ENCODE results near the gene GALNT2. TPM values are rescaled to one million over a fixed set of nuclear protein-coding genes. Genes with fewer than 3 reads are reported as not detected.
A peak's percentile ranks its signal among the peaks of the same experiment; 100 is the strongest.

Gene GALNT2
- polyA plus RNA-seq (ENCODE audit: insufficient read length): 50.1 TPM
- long read RNA-seq, donor 1, full-length matches to known transcripts: 22 of 32 reads
- long read RNA-seq, donor 1, partial matches to known transcripts: 10 of 32 reads
- long read RNA-seq, donor 1, other reads (novel, unspliced or antisense): 0 of 32 reads
- long read RNA-seq, donor 2, full-length matches to known transcripts: 23 of 64 reads
- long read RNA-seq, donor 2, partial matches to known transcripts: 41 of 64 reads
- long read RNA-seq, donor 2, other reads (novel, unspliced or antisense): 0 of 64 reads
- long read RNA-seq, donor 3, full-length matches to known transcripts: 17 of 23 reads
- long read RNA-seq, donor 3, partial matches to known transcripts: 6 of 23 reads
- long read RNA-seq, donor 3, other reads (novel, unspliced or antisense): 0 of 23 reads
- long read RNA-seq, donor 4: 0 reads
- long read RNA-seq, donor 5, full-length matches to known transcripts: 27 of 42 reads
- long read RNA-seq, donor 5, partial matches to known transcripts: 15 of 42 reads
- long read RNA-seq, donor 5, other reads (novel, unspliced or antisense): 0 of 42 reads
- long read RNA-seq, donor 6, full-length matches to known transcripts: 20 of 20 reads
- long read RNA-seq, donor 6, partial matches to known transcripts: 0 of 20 reads
- long read RNA-seq, donor 6, other reads (novel, unspliced or antisense): 0 of 20 reads
- long read RNA-seq, donor 7, full-length matches to known transcripts: 21 of 27 reads
- long read RNA-seq, donor 7, partial matches to known transcripts: 6 of 27 reads
- long read RNA-seq, donor 7, other reads (novel, unspliced or antisense): 0 of 27 reads
- long read RNA-seq, donor 8, full-length matches to known transcripts: 9 of 9 reads
- long read RNA-seq, donor 8, partial matches to known transcripts: 0 of 9 reads
- long read RNA-seq, donor 8, other reads (novel, unspliced or antisense): 0 of 9 reads

- peak; percentile 88 for DNase-seq
These were observed at the start of gene GALNT2 for GRCh38 chr1:230066466-230067404. Gene GALNT2 (plus strand): TSS chr1:230067238. CDS start chr1:230067281, 43 bp downstream.

GRCh38 chr1:230020451-230020850 lies 46.6 kb upstream of the GALNT2 start:
- no peak for DNase-seq

GRCh38 chr1:230022666-230023380 lies 44.2 kb upstream of the GALNT2 start:
- no peak for DNase-seq

- DNase-seq: no peak
These were observed 41.4 kb upstream of the GALNT2 start for GRCh38 chr1:230025686-230026085.

- DNase-seq: no peak
These were observed 40.9 kb upstream of the GALNT2 start for GRCh38 chr1:230026139-230026538.

- DNase-seq: no peak
These were observed 40.5 kb upstream of the GALNT2 start for GRCh38 chr1:230026572-230026971.

- no peak for DNase-seq
These were observed 38.3 kb upstream of the GALNT2 start for GRCh38 chr1:230028602-230029223.

GRCh38 chr1:230029244-230029941 lies 37.6 kb upstream of the GALNT2 start:
- no peak for DNase-seq

- no peak for DNase-seq
These were observed 36.8 kb upstream of the GALNT2 start for GRCh38 chr1:230030122-230030821.

GRCh38 chr1:230031131-230031530 lies 35.9 kb upstream of the GALNT2 start:
- no peak for DNase-seq

GRCh38 chr1:230032516-230033281 lies 34.3 kb upstream of the GALNT2 start:
- no peak for DNase-seq

GRCh38 chr1:230037261-230037660 lies 29.8 kb upstream of the GALNT2 start:
- no peak for DNase-seq

GRCh38 chr1:230040440-230040839 lies 26.6 kb upstream of the GALNT2 start:
- no peak for DNase-seq

GRCh38 chr1:230043081-230043480 lies 24.0 kb upstream of the GALNT2 start:
- DNase-seq: no peak

- no peak for DNase-seq
These were observed 22.3 kb upstream of the GALNT2 start for GRCh38 chr1:230044729-230045128.

- DNase-seq: peak; percentile 20
These were observed 19.7 kb upstream of the GALNT2 start for GRCh38 chr1:230047114-230047865.

GRCh38 chr1:230048322-230048721 lies 18.7 kb upstream of the GALNT2 start:
- DNase-seq: no peak

- no peak for DNase-seq
These were observed 18.1 kb upstream of the GALNT2 start for GRCh38 chr1:230048922-230049321.

All from left kidney (tissue), 8 donors.